Measurements from ENCODE around the gene SLC35F3.
A peak's percentile ranks its signal among the peaks of the same experiment; 100 is the strongest.
"Not testable (repeated sequence)": the region's sequence is repeated elsewhere in the genome, so short reads cannot be mapped to it uniquely, and the experiment has no call there.

Gene SLC35F3

DNA sequence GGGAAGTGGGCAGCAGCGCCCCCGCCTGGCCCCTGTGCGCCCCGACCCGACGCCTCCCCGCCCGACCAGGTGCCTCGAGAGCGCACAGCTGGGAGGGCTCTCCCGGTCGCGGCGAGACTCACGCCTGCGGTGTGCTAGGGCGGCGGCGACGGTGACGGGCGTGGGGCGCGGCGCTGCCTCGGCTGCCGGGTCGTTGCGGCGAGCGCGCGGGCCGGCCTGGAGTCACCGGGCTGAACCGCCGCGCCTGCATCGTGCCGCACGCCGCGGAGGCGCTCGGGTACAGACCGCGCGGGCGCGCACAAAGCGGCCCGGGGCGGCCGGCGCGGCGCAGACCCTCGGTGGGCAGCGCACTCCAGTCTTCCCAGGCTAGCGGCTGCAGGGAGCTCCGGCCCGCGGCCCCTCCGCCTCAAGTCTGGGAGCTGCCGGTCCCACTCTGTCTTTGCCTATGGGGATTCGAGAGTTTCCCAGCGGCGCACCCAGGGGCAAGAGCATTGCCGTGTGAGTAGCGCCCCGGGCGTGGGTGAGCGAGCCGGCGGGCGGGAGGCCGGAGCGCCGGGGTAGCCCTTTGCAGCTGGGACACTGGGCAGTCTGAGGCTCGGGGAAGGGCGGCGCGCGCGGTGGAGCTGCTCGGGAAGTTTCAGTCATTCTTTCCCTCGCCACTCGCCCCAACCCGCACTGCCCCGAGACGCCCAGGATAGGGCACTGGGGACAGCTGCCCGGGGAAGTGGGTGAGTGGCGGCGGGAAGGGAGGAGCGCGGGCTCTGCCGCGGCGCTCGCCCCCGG lies at the start of gene SLC35F3:
SLC35F3 (plus strand) TSS at position 44 of the 783 bp plus-strand sequence.
- DNase-seq: peak; percentile 86

DNA sequence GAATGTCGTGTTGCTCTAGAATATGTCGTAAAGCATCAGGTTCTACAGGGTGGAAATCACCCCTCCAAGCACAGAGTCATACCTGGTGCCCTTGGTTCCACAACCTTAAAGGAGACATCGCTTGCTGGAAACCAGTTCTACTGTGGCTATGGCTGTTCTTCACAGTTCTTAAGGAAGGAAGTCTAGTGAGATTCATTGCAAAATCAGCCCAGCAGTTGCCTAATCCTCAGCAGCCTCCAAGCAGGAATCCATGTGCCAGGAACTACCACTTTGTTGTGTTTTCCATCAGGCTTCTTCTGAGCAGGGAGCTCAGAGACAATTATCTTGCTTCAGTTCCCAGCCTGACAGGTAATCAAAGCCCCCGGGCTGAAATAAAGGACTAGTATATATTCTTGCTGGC lies 45.0 kb upstream of the SLC35F3 start:
- peak; percentile 12 for DNase-seq

DNA sequence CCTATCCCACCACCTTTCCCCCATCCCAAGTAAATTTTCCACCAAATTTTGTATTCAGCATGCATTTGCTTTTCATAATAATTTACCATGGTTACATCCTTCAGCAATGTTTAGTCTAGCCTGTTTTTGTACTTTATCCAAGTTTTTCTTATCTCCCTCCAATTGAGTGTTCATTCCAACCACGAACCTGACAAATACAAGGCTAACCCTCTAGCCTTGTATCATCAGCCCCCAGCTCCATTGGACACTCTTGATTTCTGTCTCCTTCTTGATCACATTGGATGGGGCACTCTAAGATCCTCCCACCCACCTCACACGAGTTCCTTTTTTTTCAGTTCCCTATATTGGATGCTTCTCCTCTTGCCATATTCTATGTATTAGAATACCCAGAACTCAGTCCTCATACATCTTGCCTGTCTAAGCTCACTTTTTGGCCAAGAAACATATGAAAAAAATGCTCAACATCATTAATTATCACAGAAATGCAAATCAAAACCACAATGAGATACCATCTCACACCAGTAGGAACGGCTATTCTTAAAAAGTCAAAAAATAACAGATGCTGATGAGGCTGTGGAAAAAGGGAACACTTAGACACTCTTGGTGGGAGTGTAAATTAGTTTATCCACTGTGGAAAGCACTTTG lies 40.5 kb upstream of the SLC35F3 start:
- DNase-seq: no peak

DNA sequence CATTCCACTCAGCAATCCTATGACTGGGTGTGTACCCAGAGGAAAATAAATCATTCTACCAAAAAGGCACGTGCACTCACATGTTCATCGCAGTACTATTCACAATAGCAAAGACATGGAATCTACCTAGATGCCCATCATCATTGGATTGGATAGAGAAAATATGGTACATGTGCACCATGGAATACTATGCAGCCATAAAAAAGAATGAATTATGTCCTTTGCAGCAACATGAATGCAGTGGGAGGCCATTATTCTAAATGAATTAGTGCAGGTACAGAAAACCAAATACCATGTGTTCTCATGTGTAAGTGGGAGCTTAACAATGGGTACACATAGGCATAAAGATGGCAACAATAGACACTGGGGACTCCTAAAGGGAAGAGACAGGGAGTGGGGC lies 39.9 kb upstream of the SLC35F3 start:
- DNase-seq: no peak

DNA sequence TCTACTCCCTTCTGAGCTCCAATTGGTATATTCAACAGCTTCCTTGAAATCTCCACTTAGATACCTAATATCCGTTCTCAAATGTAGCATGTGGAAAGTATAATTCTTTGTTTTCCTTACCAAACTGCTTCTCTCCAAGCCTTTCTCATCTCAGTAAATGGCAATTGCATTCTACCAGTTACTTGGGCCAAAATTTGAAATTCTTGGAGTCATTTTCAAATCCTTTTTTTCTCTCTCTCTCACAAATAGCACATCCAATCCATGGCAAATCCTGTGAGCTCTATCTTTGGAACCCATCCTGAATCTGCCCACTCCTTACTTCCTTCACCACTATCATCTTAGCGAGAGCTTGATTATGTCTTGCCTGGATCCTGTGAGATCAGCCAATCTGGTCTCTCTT lies 39.3 kb upstream of the SLC35F3 start:
- DNase-seq: no peak

DNA sequence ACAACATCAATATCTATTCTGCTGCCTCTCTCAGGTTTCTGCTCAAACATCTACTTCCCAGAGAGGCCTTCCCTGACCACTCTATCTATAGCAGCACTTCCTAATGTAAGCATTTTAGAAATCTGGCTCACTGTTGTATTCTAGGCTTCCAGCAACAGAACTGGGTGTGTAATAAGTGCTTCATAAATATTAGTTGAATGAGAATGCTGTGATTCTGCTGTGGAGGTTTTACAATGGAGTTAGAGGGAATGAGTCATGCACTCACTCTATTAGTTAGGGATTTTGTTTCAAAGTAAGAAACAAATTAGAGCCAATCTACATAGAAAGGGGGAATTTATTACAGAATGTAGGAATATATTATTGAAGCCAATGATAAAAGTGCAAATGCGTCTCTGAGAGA lies 38.6 kb upstream of the SLC35F3 start:
- DNase-seq: no peak

DNA sequence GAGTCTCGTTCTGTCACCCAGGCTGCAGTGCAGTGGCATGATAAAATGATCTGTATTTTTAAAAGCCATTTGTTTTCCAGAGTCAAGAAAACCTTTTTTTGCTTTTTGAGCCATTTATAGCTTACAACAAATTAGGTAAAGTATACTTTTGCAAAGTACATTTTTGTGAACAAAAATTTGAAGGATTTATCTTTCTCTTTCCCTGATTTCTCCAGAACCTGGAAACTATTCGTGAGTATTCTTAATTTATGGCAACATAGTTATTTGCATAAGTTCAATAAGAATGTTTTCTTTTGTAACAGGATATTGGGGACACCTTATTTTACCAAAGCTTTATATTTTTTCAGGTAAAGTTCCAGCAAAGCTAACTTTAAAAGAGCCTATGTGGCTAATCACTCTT lies 37.4 kb upstream of the SLC35F3 start:
- DNase-seq: no peak

DNA sequence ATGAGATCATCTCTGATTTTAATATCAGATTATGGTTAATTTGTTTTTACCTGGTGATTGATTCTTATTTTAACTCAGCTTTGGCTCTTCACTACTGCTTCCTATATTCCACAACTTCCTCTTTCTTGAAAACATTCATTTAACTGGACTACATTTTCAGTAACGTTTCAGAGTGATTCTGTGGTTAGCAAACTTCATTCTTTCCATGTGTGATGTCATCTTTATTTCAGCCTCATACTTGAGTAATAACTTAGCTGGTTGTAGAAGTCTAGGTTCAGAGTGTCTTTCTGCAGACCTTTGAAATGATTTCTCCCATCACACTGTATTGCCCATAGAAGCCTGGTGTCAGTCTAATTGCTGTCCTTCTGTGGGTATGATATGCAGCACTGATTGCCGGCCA lies 36.0 kb upstream of the SLC35F3 start:
- no peak for DNase-seq

DNA sequence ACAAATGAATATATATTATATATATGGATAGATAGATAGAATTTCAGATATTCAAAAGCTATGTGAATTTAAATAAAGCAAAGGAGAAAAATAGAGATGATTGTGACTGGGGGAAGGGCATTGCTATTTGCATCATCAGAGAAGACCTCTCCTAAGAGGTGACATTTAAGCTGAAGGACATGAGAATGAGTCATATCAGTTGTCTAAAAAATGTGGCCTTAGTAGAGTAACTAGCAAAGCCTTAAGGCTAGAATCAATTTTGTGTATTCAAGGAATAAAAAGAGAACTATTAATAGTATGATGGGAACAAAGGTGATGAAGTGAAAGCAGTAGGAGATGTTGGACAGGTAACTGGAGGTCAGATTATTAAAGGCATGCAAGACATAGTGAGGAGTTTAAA lies 34.8 kb upstream of the SLC35F3 start:
- no peak for DNase-seq

DNA sequence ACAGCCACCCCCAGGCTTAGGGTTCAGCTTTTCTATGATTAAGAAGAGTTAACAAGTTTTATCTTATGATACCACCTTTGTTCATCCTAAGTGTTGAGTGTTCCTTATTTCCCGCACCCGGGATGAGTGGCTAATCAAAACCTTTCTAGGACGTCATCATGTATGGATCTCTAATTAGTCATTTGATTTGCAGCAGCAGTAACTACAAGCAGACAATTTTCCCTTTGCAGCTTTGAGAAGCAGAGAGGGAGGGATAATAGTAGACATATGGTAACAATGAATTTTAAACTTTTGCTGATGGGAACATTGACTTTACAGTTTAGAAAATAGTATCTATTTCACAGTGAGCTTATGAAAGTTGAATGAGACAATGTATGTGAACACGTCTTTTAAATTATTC lies 30.8 kb upstream of the SLC35F3 start:
- DNase-seq: peak; percentile 25

DNA sequence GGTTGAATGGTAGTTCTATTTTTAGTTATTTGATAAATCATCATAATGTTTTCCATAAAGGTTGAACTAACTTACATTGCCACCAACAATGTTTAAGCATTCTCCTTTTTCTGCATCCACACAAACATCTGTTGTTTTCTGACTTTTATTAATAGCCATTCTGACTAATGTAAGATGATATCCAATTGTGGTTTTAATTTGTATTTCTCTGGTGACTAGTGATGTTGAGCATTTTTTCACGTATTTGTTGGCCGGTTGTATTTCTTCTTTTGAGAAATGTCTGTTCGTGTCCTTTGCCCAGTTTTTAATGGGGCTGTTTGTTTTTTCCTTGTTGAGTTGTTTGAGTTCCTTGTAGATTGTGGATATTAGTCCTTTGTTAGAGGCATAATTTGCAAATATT lies 24.6 kb upstream of the SLC35F3 start:
- DNase-seq: no peak

DNA sequence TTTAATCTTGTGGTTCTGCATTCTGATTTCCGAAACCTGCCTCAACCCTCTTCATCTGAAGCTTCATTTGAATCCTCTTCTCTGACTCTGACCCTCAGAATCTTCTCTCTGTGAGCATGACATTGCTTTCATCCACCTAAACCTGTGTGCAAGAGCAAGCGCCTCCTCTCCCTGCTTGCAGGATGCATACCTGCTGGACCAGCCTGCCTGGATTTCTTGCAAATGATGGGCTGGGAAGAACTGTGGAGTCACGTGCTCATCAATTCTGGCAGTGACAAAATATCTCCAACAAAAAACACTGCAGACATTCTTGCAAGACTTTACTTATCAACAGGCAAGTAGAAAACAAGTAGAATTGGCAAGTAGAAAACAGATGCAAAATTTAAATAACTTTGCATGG lies 20.8 kb upstream of the SLC35F3 start:
- DNase-seq: no peak

DNA sequence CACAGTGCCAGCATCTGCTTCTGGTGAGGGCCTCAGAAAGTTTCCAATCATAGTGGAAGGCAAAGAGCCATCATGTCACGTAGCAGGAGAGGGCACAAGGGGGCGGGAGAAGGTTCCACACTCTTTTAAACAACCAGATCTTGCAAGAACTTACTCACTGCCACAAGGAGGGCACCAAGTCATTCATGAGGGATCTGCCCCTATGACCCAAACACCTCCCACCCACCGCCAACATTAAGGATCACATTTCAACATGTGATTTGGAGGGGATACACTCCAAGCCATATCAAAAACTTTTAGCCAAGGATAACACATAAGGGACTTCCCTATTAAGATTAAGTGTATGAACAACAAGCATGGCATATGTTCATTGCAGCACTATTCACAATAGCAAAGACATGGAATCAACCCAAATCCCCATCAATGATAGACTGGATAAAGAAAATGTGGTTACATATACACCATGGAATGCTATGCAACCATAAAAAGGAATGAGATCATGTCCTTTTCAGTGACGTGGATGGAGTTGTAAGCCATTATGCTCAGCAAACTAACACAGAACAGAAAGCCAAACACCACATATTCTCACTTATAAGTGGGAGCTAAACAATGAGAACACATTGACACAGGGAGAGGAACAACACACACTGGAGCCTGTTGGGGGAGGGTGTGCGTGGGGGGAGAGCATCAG lies 19.9 kb upstream of the SLC35F3 start:
- DNase-seq: no peak

DNA sequence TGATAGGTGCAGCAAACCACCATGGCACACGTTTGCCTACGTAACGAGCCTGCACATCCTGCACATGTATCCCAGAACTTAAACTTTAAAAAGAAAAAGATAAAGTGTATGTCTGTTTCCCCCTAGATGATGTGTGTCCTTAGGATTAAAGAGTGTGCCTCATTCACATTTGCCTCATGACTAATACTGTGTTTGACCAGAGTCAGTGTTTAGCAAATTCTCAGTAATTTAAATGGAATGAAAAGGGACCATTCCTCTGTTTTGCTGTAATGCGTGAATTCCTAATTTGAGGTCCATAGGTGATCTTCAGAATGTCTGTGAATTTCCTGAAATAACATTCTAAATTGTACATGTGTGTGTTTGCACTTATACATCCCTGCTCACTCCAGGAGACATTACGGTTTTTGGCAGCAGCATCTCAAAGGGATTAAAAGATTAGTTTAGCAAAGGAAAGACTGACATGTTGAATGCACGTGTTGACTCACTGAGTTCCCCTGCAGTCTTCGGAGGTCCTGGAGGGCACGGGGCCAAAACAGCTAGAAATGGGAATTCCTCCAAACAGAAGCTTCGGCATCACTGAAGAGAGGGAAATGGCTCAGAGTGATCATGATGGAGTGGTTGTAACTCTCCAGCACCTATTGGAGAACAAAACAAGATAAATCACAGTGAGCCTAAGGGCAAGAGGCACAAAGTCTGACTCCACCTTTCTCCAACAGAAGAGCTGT lies 19.1 kb upstream of the SLC35F3 start:
- peak; percentile 24 for DNase-seq

DNA sequence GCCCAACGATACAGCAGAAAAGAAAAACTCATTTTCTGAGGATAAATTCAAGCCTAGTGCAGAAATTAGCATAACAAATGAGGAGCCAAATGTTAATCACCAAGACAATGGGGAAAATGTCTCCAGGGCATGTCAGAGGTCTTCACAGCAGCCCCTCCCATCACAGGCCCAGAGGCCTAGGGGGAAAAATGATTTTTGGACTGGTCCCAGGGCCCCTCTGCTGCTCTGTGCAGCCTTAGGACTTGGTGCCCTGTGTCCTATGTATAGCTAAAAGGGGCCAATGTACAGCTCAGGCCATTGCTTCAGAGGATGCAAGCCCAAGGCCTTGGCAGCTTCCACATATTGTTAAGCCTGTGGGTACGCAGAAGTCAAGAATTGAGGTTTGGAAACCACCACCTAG lies 13.3 kb upstream of the SLC35F3 start:
- not testable (repeated sequence) for DNase-seq

DNA sequence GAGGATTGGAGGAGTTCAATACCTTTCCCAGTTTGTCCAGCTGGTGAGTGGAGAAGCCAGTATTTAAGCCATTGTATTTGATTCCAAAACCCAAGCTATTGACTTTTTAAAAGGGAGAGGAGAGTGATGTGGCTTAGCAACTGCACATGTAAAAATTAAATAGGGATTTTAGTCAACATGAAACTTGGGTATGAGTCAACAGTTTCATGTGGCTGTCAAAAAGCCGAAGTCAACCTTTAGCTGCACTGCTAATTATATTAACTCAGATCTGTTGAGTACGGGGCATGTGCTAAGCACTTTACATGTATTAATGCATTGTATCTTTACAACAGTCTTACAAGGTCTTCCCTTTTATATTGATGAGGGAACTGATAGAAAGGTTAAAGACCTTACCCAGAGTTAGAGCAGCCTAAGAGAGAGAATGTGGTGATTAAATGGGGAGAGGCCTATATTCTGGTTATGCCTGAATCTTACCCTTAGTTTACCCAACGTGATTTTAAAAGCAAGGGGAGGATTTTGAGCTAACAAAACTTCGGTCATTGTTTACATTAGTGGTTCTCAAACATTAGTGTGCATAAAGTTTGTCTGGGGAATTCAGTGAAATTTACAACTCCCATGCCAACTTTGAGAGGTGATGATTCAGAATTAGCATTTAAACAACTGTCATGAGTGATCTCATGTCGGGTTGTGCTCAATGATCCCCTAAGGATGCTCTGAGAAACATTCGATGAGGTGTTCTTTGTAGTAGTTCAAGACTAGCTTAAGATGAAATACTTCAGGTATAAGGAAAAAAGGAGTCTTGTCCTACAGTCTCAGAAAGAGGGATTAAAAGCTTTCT lies 6.9 kb upstream of the SLC35F3 start:
- DNase-seq: no peak

DNA sequence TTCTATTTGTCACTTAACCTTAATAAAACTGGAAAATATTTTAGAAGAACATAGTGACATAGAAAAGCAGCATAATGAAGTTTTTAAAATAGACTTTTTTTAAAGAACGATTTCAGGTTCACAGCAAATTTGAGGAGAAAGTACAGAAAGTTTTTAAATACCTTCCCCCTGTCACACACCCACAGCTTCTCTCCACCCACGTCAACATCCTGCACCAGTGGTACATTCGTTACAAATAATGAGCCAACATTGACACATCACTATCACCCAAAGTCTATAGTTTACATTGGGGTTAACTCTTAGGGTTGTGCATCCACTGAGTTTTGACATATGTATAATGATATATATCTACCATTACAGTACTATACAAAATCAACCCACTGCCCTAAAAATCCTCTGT lies 3.0 kb upstream of the SLC35F3 start:
- no peak for DNase-seq

DNA sequence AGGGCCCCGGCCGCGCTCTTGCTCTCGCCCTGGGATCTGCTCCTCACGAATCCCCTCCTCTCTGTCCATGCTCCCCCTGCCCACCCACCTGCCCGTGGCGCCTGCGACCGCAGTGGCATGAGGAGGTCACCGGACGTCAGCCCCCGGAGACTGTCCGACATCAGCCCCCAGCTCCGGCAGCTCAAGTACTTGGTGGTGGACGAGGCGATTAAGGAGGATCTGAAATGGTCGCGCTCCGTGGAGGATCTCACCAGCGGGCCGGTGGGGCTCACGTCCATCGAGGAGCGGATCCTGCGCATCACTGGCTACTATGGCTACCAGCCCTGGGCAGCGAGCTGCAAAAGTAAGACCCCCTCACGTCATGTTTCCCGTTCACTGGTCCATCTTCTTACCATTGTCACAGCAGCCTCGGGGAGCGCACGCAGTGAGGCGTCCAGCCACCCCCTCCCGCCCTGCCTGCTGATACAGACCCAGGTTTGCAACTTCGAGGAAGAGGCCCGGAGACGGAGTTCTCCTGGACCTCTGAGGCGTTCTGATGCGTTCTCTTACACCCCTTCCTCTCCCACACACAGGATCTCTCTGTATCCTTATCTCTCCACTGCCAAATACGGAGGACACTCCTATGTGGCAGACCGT lies 1.1 kb downstream of the SLC35F3 start:
- DNase-seq: peak; percentile 61

DNA sequence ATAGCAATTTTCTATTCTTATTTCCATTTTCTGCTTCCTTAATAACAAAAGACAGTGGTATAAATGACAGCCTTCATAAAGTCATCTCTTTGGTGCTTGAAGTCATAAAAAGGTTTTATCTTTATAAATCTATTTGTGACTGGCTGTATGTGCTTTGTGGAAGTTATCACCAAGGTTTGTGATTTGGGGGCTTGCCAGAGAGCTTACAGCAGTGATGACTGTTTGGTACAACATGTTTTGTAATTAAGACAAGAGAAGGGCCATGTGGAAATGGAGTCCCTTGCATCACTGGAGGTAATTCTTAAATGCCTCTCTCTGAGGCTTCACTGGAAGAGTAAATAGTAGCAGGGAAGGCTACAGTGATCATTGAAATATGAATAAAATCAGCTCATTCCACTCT lies 2.7 kb downstream of the SLC35F3 start:
- DNase-seq: no peak

DNA sequence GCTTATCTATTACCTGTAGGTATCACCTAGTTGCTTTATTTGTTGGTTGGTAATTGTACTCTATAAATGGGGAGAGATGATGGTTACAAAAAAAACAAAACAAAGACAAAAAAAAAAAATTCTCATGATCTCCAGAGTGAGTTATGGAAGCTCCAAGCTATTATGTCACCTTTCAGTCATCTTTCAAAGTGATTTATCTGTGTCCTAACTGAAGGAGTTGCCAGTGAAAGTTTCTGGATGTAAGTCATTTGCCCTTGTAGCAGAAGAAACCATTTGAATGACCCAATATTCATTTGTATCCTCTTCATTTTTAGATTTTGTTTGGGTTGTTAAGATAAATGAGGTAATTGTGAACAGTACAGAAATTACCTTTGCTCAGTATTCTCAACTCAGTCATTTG lies 3.6 kb downstream of the SLC35F3 start:
- DNase-seq: no peak

DNA sequence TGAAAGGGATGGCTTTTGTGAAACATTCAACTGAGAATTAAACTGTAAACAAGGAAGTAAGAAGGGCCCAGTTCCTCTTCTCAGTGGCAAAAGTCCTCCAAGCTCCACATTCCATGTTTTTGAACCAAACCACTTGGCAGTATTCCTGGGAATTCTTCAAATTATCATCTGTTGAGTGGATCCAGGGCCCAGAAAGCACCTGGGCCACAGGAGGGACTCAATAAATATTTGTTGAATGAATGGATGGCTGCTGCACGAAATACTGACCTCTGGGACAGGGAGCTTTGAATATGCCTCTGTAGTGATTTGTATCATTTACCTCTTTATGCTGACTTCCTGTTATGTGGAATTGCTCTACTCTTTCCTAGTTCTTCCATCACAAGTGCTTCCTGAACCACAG lies 4.7 kb downstream of the SLC35F3 start:
- DNase-seq: no peak

DNA sequence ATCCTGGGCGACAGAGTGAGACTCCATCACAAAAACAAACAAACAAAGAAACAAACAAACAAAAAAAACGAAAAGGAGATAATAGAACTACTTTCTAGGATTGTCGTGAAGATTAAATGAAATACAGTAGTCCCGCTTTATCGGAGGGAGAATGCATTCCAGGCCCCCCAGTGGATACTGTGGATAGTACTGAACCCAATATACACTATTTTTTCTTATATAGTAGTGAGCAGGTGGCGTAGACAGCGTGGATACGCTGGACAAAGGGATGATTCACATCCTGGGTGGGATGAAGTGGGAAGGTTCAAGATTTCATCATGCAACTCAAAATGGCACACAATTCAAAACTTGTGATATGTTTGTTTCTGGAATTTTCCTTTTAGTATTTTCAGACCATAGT lies 8.0 kb downstream of the SLC35F3 start:
- no peak for DNase-seq
